NCI-H82 treated with DMSO at 0.1 percent for 48 hours (cell line): ENCODE results near the gene KNG1.
"Not testable (repeated sequence)": the region's sequence is repeated elsewhere in the genome, so short reads cannot be mapped to it uniquely, and the experiment has no call there.

Experiments
- DNase-seq: peaks from one replicate; lab custom pipeline; 2025; ENCODE audit not compliant: unreplicated experiment; lab: John Stamatoyannopoulos, UW

KNG1 gene

GRCh38 chr3:186717039-186717457, at the start of gene KNG1:
Gene KNG1 (plus strand): TSS chr3:186717359. CDS start chr3:186717543, 184 bp downstream.
- no peak for DNase-seq

GRCh38 chr3:186668426-186668825, 48.7 kb upstream of the KNG1 start:
- no peak for DNase-seq

DNA sequence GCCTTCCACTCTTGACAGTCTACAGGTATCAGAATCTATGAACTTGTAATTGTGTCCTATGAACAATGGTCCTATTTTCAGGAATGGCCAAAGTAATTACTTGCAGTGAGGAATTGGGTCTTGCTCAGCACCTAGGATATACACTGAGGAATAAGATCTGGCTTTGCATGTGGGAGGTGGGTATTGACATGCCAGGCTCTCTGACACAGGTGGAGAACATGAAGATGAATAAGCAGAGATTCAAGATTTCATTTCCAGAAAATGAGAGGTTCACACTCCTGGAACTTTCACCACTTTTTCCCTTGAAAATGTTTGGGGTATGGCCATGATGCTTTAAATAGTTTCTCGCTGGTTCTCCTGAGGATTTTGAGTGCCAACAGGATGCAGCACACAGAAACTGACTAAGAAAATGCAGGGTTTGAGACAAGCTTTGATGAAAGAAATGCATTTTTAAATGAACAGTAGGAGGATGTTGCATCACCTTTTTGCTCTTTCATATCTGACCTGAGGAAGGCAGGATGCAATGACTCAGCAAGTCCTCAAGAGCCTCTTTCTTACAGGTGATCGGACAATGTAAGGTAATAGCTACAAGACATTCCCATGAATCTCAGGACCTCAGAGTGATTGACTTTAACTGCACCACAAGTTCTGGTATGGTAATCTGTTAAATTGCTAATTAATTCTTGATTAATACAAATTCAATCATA, 47.6 kb upstream of the KNG1 start:
- DNase-seq: no peak

GRCh38 chr3:186670155-186670554, 47.0 kb upstream of the KNG1 start:
- no peak for DNase-seq

- DNase-seq: no peak
Observed at GRCh38 chr3:186671051-186671450, 46.1 kb upstream of the KNG1 start.

DNA sequence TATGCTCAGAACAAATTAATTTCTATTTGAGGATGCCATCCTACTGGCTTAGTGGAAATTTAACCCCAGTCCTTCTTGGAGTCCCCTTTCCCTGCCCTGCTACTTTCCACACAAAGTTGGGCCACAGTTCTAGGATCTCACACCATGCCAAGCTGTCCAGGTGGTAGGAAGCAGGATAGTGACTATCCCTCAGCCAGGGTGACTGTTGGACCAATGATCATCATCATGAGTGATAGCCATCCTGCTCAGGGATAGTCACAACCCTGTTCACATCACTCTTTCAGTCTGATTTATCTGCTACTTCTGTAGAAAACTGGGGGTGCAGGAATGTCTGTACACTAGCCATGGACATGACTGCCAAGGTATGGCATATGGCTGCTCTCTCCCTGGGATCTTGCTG, 38.6 kb upstream of the KNG1 start:
- DNase-seq: no peak

GRCh38 chr3:186679151-186679550, 38.0 kb upstream of the KNG1 start:
- no peak for DNase-seq

DNA sequence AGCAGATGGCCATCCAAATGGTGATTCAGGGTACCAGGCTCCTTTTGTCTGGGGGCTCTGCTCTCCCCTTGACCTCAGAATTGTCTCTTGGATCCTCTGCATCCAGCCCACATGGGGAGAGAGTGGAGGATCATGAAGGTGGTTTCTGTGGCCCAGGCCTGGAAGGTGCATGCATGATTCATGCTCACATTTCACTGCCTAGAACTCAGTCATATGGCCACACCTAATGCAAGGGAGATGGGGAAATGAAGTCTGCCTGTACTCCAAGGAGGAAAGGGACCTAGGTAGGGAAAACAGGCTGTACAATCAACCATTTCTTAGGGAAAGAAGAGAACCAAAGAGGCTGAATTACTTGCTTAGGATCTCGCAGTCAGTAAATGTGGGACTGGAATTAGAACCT, 36.3 kb upstream of the KNG1 start:
- DNase-seq: no peak

DNA sequence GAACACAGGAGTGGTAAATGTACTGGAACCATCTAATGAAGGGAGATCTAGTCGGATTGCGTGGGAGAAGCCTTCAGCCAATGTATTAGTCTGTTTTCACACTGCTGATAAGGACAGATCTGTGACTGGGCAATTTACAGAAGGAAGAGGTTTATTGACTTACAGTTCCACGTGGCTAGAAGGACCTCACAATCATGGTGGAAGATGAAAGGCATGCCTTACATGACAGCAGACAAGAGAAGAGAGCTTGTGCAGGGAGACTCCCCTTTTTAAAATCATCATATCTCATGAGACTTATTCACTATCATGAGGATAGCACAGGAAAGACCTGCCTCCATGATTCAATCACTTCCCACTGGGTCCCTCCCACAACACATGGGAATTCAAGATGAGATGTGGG, 34.3 kb upstream of the KNG1 start:
- DNase-seq: no peak

GRCh38 chr3:186683979-186684378, 33.2 kb upstream of the KNG1 start:
- DNase-seq: no peak

DNA sequence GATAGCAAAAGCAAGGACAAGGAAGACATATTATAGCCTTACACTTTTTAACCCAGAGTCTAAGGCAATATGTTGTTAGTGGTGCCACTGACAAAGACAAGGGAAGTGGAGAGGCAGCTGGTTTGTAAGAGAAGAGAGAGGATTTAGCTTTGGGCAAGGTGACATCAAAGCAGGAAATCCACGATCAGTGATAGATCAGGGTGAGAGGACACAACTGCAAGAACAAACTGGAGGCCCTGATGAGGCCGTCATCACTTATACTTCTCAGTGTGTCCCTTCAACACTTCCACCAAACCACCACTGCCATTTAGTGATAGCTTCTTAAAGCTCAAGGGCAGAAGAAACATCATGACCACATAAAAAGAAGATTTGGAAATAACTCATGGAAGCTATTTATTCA, 30.7 kb upstream of the KNG1 start:
- DNase-seq: not testable (repeated sequence)

DNA sequence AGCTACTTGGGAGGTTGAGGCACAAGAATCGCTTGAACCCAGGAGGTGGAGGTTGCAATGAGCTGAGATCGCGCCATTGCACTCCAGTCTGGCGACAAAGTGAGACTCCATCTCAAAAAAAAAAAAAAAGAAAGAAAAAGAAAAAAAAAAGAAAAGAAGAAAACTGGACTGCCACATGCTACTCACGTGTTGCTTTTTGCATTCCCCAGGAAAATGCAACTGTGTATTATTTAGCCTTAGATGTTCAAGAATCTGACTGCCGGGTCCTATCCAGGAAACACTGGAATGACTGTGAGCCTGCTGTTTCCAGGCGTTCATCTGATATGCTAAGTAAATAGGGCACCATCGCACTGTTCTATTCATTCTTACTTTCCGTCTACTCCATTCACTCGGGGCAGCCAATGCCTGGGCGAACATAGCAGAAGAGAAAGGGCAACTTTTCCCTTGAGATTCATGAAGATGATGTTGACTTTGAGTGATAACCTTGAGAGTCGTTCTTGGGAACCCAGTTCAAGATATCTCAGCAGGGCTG, 30.0 kb upstream of the KNG1 start:
- no peak for DNase-seq

- not testable (repeated sequence) for DNase-seq
Observed at GRCh38 chr3:186690304-186690703, 26.9 kb upstream of the KNG1 start.

- DNase-seq: no peak
Observed at GRCh38 chr3:186691676-186692075, 25.5 kb upstream of the KNG1 start.

DNA sequence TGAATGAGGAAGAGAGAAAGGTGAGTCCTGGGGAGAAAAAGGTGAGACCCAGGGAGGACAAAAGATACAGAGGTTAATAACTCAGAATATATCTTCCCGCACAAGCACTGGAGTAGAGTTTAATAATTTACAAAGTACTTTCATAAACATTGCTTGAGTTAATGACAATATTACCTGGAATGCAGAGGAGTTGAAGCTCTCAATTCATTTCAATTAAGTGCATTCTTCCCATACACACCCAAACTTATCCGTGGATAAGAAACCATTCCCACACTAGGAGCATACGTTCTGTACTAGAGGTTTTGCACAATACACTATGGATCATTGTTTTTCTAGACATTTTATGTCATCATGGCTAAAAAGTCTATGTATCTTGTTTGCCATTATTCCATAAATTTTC, 23.3 kb upstream of the KNG1 start:
- DNase-seq: no peak

- no peak for DNase-seq
Observed at GRCh38 chr3:186694288-186695032, 22.7 kb upstream of the KNG1 start.

DNA sequence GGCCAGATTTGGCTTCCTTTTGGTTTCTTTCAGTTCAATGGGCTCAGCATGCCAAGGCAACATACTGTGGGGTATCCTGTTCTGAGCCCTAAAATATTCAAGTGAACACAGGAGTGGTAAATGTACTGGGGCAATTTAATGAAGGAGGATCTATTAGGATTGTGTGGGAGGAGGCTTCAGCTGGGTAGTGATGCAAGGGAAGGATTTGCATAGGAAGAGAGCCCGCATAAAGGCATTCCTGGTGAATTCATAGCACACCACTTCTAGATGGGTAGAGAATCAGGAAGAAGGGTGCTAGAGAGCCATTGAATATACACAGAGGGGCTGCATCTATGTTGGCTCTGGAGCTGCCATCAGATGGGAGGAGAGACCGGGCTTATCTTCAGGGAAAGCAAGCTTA, 20.6 kb upstream of the KNG1 start:
- DNase-seq: no peak

DNA sequence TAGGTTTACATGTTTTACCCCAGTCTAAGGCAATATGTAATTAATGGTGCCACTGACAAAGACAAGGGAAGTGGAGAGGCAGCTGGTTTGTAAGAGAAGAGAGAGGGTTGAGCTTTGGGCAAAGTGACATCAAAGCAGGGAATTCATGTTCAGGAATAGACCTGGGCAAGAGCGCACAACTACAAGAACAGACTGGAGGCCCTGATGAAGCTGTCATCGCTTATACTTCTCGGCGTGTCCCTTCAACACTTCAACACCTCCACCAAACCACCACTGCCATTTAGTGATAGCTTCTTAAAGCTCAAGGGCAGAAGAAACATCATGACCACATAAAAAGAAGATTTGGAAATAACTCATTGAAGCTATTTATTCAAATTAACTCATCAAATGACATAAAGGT, 19.6 kb upstream of the KNG1 start:
- no peak for DNase-seq

- DNase-seq: no peak
Observed at GRCh38 chr3:186700267-186700666, 16.9 kb upstream of the KNG1 start.

GRCh38 chr3:186702451-186702850, 14.7 kb upstream of the KNG1 start:
- not testable (repeated sequence) for DNase-seq

GRCh38 chr3:186705882-186706780, 11.0 kb upstream of the KNG1 start:
- no peak for DNase-seq
